SK-N-SH treated with all-trans-retinoic acid at 6 μM for 48 hours (cell line): Measurements from ENCODE around the gene STPG2.

Source experiments
- ATAC-seq: fragments of 200-7000 bp; cut with Tn5 transposase; 3 replicates; pipeline ENCODE4 v1.9.1; 2020; ENCODE audit warnings: mild to moderate bottlenecking, moderate library complexity
- ARNTL ChIP-seq: fragments of 450-650 bp; formaldehyde crosslinking; IDR thresholded peaks from 2 replicates; pipeline ENCODE4 v1.5.0; 2020; ENCODE audit warnings: low read depth, mild to moderate bottlenecking, moderate library complexity, borderline replicate concordance
- BACH2 ChIP-seq: fragments of 250-450 bp; sonication (Bioruptor Pico); IDR thresholded peaks from 2 replicates; pipeline ENCODE4 v1.9.0; 2021; ENCODE audit warnings: mild to moderate bottlenecking, borderline replicate concordance
- CSDC2 ChIP-seq: fragments of 250-450 bp; sonication (Bioruptor Pico); IDR thresholded peaks from 2 replicates; pipeline ENCODE4 v1.5.0; 2020; ENCODE audit warnings: mild to moderate bottlenecking, moderate library complexity
- ESRRG ChIP-seq: fragments of 250-450 bp; sonication (Bioruptor Pico); IDR thresholded peaks from 2 replicates; pipeline ENCODE4 v1.6.1; 2021; ENCODE audit warnings: mild to moderate bottlenecking
- GLIS3 ChIP-seq: fragments of 250-450 bp; sonication (Bioruptor Pico); IDR thresholded peaks from 2 replicates; pipeline ENCODE4 v1.5.0; 2020; ENCODE audit warnings: mild to moderate bottlenecking, moderate library complexity
- ISL1 ChIP-seq: fragments of 250-450 bp; sonication (Bioruptor Pico); IDR thresholded peaks from 2 replicates; pipeline ENCODE4 v2.1.2; 2022; ENCODE audit warnings: mild to moderate bottlenecking, moderate library complexity
- PPARA ChIP-seq: fragments of 250-450 bp; sonication (Bioruptor Pico); IDR thresholded peaks from 2 replicates; pipeline ENCODE4 v1.5.0; 2020; ENCODE audit warnings: mild to moderate bottlenecking, borderline replicate concordance
- SNAI2 ChIP-seq: fragments of 250-450 bp; sonication (Bioruptor Pico); IDR thresholded peaks from 2 replicates; pipeline ENCODE4 v1.5.0; 2020; ENCODE audit warnings: mild to moderate bottlenecking, moderate library complexity
- TCF4 ChIP-seq: fragments of 250-450 bp; sonication (Bioruptor Pico); IDR thresholded peaks from 2 replicates; pipeline ENCODE4 v1.8.0; 2021; ENCODE audit warnings: mild to moderate bottlenecking, moderate library complexity, borderline replicate concordance
- TOX ChIP-seq: fragments of 250-450 bp; sonication (Bioruptor Pico); IDR thresholded peaks from 2 replicates; pipeline ENCODE4 v1.8.0; 2021; ENCODE audit warnings: mild to moderate bottlenecking, moderate library complexity, borderline replicate concordance
- ZC3H10 ChIP-seq: fragments of 250-450 bp; sonication (Bioruptor Pico); IDR thresholded peaks from 2 replicates; pipeline ENCODE4 v1.5.1; 2021; ENCODE audit warnings: mild to moderate bottlenecking, moderate library complexity
- ZFP3 ChIP-seq: fragments of 250-450 bp; sonication (Bioruptor Pico); IDR thresholded peaks from 2 replicates; pipeline ENCODE4 v1.5.0; 2020; ENCODE audit warnings: mild to moderate bottlenecking, moderate library complexity
- ZFP30 ChIP-seq: fragments of 450-650 bp; formaldehyde crosslinking; IDR thresholded peaks from 2 replicates; pipeline ENCODE4 v1.5.0; 2022; ENCODE audit warnings: mild to moderate bottlenecking, moderate library complexity
- ZNF565 ChIP-seq: fragments of 450-650 bp; formaldehyde crosslinking; conservative IDR thresholded peaks from 2 replicates; pipeline ENCODE4 v1.5.0; 2020; ENCODE audit warnings: low read depth, mild to moderate bottlenecking, moderate library complexity
- ZNF70 ChIP-seq: fragments of 450-650 bp; formaldehyde crosslinking; IDR thresholded peaks from 2 replicates; pipeline ENCODE4 v1.5.0; 2020; ENCODE audit warnings: mild to moderate bottlenecking, moderate library complexity
- ZNF8 ChIP-seq: fragments of 450-650 bp; formaldehyde crosslinking; IDR thresholded peaks from 2 replicates; pipeline ENCODE4 v1.5.0; 2020; ENCODE audit warnings: mild to moderate bottlenecking, moderate library complexity
- TF ChIP-seq, protein P1 (sequence below): fragments of 250-450 bp; sonication (Bioruptor Pico); IDR thresholded peaks from 2 replicates; pipeline ENCODE4 v1.8.0; 2021; ENCODE audit warnings: low read depth, mild to moderate bottlenecking, moderate library complexity, borderline replicate concordance
- TF ChIP-seq, protein P2 (sequence below): fragments of 250-450 bp; sonication (Bioruptor Pico); IDR thresholded peaks from 2 replicates; pipeline ENCODE4 v1.5.1; 2020; ENCODE audit warnings: low read depth, mild to moderate bottlenecking, moderate library complexity
- TF ChIP-seq, protein P3 (sequence below): fragments of 250-450 bp; sonication (Bioruptor Pico); IDR thresholded peaks from 2 replicates; pipeline ENCODE4 v1.5.0; 2020; ENCODE audit warnings: mild to moderate bottlenecking, moderate library complexity
- TF ChIP-seq, protein P4 (sequence below): fragments of 250-450 bp; sonication (Bioruptor Pico); IDR thresholded peaks from 2 replicates; pipeline ENCODE4 v1.5.1; 2021; ENCODE audit warnings: mild to moderate bottlenecking, moderate library complexity
- TF ChIP-seq, protein P5 (sequence below): fragments of 250-450 bp; sonication (Bioruptor Pico); IDR thresholded peaks from 2 replicates; pipeline ENCODE4 v1.8.0; 2020; ENCODE audit warnings: mild to moderate bottlenecking, moderate library complexity, borderline replicate concordance

The STPG2 gene

DNA sequence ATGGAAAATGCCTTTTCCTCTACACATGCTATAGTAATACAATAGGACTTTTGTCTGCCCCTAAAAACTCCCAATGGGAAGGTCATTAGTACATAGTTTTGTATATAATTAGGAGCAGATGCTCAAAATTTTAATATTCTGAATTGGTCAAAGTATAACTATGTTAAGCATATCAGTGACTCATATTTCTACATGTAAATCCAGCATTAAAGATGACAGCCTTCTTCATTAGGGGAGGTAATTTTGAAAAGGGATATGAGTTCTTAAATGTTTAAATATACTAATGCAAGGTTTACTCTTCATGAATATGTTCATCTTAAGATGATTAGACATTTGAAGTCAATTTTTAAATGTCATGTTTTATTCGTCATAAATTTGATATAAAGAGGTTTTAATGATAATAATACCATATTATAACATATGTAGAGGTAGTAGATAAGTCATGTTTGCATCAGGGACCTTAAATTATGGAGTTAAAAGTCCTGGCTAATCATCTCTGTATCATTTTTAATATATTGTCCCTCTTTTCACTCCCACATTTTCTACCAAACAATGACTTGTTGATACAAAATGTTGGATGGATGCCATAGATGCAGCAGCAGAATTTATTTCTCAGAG, 218.8 kb downstream of the STPG2 start (continued):
- no peak for TF ChIP-seq ARNTL (CRISPR knock-in tag)
- no peak for TF ChIP-seq GLIS3
- TF ChIP-seq ZC3H10 (CRISPR knock-in tag), result peak; percentile 89

DNA sequence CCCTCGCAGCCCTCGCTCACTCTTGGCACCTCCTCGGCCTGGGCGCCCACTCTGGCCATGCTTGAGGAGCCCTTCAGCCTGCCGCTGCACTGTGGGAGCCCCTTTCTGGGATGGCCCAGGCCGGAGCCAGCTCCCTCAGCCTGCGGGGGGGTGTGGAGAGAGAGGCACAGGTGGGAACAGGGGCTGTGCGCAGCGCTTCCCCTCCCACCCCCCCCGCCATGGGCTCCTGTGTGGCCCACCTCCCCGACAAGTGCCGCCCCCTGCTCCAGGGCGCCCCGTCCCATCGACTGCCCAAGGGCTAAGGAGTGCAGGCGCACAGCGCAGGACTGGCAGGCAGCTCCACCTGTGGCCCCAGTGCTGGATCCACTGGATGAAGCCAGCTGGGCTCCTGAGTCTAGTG, 220.2 kb downstream of the STPG2 start:
- TF ChIP-seq, protein P1, sequence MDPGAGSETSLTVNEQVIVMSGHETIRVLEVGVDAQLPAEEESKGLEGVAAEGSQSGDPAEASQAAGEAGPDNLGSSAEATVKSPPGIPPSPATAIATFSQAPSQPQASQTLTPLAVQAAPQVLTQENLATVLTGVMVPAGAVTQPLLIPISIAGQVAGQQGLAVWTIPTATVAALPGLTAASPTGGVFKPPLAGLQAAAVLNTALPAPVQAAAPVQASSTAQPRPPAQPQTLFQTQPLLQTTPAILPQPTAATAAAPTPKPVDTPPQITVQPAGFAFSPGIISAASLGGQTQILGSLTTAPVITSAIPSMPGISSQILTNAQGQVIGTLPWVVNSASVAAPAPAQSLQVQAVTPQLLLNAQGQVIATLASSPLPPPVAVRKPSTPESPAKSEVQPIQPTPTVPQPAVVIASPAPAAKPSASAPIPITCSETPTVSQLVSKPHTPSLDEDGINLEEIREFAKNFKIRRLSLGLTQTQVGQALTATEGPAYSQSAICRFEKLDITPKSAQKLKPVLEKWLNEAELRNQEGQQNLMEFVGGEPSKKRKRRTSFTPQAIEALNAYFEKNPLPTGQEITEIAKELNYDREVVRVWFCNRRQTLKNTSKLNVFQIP, result no peak
- TF ChIP-seq ISL1 (CRISPR knock-in tag) (no peak), PPARA (CRISPR knock-in tag) (no peak), ZFP30 (CRISPR knock-in tag) (no peak), CSDC2 (no peak), TOX (CRISPR knock-in tag) (no peak), SNAI2 (CRISPR knock-in tag) (no peak), ZC3H10 (CRISPR knock-in tag) (no peak), TCF4 (CRISPR knock-in tag) (no peak), ESRRG (CRISPR knock-in tag) (no peak)
- TF ChIP-seq, protein P2, sequence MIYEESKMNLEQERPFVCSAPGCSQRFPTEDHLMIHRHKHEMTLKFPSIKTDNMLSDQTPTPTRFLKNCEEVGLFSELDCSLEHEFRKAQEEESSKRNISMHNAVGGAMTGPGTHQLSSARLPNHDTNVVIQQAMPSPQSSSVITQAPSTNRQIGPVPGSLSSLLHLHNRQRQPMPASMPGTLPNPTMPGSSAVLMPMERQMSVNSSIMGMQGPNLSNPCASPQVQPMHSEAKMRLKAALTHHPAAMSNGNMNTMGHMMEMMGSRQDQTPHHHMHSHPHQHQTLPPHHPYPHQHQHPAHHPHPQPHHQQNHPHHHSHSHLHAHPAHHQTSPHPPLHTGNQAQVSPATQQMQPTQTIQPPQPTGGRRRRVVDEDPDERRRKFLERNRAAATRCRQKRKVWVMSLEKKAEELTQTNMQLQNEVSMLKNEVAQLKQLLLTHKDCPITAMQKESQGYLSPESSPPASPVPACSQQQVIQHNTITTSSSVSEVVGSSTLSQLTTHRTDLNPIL (CRISPR knock-in tag), result no peak
- ATAC-seq, result no peak

DNA sequence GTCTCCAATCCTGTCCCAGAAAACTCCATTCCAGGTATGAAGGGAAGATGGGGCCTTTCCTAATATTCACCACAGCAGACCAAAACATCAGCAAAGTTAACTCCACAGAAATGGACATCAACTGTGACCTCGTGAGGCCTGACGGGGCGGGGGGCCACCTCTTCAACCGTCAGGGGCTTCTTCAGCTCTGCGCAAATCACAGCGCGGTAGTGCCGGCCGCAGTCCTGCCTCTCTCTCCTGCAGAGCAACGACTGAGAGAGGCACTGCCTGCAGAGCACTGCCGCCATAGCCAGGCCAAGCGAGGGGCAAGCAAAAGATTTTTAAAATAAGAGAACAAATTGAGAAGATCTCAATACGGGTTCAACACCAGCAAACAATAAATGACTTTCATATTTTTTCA, 226.2 kb downstream of the STPG2 start:
- ATAC-seq, result no peak
- TF ChIP-seq BACH2 (CRISPR knock-in tag), result no peak
- no peak for TF ChIP-seq ZNF565 (CRISPR knock-in tag)
- TF ChIP-seq, protein P3, sequence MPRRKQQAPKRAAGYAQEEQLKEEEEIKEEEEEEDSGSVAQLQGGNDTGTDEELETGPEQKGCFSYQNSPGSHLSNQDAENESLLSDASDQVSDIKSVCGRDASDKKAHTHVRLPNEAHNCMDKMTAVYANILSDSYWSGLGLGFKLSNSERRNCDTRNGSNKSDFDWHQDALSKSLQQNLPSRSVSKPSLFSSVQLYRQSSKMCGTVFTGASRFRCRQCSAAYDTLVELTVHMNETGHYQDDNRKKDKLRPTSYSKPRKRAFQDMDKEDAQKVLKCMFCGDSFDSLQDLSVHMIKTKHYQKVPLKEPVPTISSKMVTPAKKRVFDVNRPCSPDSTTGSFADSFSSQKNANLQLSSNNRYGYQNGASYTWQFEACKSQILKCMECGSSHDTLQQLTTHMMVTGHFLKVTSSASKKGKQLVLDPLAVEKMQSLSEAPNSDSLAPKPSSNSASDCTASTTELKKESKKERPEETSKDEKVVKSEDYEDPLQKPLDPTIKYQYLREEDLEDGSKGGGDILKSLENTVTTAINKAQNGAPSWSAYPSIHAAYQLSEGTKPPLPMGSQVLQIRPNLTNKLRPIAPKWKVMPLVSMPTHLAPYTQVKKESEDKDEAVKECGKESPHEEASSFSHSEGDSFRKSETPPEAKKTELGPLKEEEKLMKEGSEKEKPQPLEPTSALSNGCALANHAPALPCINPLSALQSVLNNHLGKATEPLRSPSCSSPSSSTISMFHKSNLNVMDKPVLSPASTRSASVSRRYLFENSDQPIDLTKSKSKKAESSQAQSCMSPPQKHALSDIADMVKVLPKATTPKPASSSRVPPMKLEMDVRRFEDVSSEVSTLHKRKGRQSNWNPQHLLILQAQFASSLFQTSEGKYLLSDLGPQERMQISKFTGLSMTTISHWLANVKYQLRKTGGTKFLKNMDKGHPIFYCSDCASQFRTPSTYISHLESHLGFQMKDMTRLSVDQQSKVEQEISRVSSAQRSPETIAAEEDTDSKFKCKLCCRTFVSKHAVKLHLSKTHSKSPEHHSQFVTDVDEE (CRISPR knock-in tag), result no peak
- TF ChIP-seq ARNTL (CRISPR knock-in tag), result no peak
- no peak for TF ChIP-seq ZFP3 (CRISPR knock-in tag)
- no peak for TF ChIP-seq ZNF70
- no peak for TF ChIP-seq TOX (CRISPR knock-in tag)
- TF ChIP-seq, protein P4, sequence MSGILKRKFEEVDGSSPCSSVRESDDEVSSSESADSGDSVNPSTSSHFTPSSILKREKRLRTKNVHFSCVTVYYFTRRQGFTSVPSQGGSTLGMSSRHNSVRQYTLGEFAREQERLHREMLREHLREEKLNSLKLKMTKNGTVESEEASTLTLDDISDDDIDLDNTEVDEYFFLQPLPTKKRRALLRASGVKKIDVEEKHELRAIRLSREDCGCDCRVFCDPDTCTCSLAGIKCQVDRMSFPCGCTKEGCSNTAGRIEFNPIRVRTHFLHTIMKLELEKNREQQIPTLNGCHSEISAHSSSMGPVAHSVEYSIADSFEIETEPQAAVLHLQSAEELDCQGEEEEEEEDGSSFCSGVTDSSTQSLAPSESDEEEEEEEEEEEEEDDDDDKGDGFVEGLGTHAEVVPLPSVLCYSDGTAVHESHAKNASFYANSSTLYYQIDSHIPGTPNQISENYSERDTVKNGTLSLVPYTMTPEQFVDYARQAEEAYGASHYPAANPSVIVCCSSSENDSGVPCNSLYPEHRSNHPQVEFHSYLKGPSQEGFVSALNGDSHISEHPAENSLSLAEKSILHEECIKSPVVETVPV (CRISPR knock-in tag), result no peak
- TF ChIP-seq ZNF8 (CRISPR knock-in tag), result no peak
- TF ChIP-seq TCF4 (CRISPR knock-in tag), result no peak
- TF ChIP-seq, protein P5, sequence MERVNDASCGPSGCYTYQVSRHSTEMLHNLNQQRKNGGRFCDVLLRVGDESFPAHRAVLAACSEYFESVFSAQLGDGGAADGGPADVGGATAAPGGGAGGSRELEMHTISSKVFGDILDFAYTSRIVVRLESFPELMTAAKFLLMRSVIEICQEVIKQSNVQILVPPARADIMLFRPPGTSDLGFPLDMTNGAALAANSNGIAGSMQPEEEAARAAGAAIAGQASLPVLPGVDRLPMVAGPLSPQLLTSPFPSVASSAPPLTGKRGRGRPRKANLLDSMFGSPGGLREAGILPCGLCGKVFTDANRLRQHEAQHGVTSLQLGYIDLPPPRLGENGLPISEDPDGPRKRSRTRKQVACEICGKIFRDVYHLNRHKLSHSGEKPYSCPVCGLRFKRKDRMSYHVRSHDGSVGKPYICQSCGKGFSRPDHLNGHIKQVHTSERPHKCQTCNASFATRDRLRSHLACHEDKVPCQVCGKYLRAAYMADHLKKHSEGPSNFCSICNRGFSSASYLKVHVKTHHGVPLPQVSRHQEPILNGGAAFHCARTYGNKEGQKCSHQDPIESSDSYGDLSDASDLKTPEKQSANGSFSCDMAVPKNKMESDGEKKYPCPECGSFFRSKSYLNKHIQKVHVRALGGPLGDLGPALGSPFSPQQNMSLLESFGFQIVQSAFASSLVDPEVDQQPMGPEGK, result no peak
- TF ChIP-seq ISL1 (CRISPR knock-in tag), result no peak
- no peak for TF ChIP-seq ZFP30 (CRISPR knock-in tag)
- TF ChIP-seq, protein P1, result no peak
- TF ChIP-seq GLIS3, result no peak
